HG02678 (cell line): ENCODE results near the gene EPHB4.
"Not testable (repeated sequence)": the region's sequence is repeated elsewhere in the genome, so short reads cannot be mapped to it uniquely, and the experiment has no call there.

Experiments used
- ATAC-seq: cut with Tn5 transposase; IDR thresholded peaks from one replicate; pipeline ENCODE4 v1.9.1; 2021; ENCODE audit warnings: mild to moderate bottlenecking, moderate library complexity; ENCODE audit not compliant: unreplicated experiment

Gene EPHB4

DNA sequence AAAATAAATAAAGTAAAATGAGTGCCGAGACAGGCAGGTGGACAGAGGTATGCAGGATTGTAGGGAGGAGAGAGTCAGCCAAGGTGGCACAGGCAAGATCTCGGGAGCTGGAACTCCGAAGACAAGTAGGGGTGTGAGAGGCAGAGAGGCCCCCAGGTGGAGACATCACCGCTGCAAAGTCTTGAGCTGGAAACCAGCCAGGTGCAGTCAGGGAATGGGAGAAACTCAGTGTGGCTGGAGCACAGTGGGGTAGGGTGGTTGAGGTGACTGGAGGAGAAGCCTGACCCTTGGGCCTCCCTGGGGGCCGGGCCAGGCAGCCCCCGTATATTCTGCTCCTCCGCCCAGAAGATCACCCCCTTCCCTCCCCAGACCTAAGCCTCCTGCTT lies 4.2 kb downstream of the EPHB4 start:
- no peak for ATAC-seq

DNA sequence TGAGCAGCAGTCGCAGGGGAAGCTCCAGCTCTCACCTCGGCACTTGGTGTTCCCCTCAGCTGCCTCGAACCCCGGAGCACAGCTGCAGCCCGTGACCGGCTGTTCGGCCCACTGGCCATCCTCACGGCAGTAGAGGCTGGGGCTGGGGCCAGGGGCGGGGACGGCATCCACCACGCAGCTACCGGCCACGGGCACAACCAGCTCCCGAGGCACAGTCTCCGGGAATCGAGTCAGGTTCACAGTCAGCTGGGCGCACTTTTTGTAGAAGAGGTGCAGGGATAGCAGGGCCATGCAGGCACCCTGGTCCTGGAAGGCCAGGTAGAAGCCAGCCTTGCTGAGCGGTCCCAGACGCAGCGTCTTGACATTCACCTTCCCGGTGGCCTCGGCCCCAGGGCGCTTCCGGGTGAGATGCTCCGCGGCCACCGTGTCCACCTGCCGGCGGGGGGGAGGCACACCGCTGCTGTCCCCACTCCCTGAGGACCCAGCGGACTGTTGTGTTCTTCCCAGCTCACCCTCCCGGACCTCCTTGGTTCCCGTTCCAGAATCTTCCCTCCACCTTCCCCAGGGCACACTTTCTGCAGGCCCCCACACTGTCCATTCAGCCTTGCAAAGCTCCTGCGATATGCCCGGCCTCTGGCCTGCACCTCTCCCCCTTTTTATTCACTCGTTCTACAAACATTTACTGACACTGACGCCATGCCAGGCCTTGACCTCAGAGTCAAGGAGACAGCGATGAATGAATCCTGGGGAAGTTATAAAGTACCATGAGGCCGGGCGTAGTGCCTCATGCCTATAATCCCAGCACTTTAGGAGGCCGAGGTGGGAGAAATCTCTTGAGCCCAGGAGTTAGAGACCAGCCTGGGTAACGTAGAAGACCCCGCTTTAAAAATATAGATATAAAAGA lies 4.8 kb downstream of the EPHB4 start:
- ATAC-seq, result no peak

DNA sequence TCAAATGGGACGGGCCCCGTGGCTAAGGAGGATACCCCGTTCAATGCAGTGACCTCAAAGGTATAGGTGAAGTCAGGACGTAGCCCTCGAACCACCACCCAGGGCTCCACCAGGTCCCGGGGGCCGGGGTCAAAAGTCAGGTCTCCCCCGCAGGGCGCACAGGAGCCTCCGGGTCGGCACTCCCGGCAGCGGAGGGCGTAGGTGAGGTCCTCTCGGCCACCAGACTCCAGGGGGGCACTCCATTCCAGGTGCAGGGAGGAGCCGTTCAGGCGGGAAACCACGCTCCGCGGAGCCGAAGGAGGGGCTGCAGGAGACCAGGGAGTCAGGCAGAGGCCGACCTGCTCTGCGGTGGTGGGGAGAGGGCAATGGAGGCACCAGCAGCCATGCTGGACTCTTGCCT lies 7.7 kb downstream of the EPHB4 start:
- ATAC-seq, result no peak

DNA sequence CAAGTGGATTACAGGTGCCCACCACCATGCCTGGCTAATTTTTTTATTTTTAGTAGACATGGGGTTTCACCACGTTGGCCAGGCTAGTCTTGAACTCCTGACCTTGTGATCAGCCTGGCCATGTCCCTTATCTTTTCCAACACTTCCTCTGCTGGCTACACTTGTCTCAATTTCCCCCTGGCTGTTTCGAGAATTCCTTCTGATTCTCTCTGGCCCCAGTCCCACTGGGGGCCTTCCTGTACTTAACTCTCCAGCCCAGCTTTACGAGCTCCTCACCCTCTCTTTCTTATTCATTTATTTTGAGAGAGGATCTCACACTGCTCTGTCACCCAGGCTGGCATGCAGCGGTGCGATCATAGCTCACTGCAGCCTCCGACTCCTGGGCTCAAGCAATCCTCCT lies 8.5 kb downstream of the EPHB4 start:
- ATAC-seq, result no peak

DNA sequence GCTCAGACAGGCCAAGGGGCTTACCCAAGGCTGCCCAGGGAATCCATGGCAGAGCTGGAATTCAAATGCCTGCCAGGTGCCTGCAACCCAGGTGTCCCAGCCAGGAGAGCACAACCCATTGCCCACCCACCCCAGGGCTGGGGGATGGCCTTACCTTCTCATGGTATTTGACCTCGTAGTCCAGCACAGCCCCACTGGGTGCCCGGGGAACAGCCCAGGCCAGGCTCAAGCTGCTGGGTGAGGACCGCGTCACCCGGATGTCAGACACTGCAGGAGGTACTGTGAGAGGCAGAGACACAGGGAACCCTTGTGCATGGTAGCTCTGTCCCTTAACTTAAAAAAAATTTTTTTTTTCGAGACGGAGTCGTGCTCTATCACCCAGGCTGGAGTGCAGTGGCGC lies 9.0 kb downstream of the EPHB4 start:
- ATAC-seq, result no peak

DNA sequence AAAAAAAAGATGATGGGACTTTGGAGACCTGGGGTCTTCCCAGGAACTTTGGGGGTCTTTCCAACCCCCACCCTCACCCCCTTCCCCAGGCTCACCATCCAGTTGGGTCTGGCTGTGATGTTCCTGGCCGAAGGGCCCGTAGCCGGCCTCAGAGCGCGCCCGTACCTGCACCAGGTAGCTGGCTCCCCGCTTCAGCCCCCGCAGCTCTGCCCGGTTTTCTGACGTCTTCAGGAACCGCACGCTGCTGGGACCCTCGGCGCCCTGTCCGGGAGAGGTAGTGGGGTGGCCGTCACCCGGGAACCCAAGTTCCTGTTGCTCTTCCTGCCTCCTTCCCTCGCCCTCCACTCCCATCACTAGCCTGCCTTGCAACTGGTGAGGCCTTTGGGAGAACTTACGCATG lies 10.2 kb downstream of the EPHB4 start:
- ATAC-seq, result no peak

DNA sequence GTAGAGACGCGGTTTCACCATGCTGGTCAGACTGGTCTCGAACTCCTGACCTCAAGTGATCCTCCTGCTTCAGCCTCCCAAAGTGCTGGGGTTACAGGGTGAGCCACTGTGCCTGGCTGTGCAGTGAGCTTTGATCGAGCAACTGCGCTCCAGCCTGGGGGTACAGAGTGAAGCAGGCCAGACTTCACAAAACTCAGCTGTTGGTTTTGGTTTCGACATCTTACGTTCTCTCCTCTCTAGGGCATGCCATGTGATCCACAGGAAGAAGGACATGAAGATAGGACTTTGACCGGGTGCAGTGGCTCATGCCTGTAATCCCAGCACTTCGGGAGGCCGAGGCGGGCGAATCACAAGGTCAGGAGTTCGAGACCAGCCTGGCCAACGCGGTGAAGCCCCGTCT lies 10.8 kb downstream of the EPHB4 start:
- ATAC-seq, result not testable (repeated sequence)

DNA sequence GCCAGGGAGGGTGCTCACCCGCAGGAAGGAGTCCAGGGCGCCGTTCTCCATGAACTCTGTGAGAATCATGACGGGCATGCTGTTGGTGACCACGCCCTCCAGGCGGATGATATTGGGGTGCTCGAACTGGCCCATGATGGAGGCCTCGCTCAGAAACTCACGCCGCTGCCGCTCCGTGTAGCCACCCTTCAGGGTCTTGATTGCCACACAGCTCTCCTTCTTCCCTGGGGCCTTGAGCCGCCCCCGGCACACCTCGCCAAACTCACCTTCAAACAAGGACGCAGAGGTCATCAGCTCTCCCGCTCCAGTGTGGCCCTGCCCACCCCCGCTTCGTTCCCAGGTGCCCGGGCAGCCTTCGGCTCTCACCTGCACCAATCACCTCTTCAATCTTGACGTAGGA lies 14.6 kb downstream of the EPHB4 start:
- no peak for ATAC-seq

DNA sequence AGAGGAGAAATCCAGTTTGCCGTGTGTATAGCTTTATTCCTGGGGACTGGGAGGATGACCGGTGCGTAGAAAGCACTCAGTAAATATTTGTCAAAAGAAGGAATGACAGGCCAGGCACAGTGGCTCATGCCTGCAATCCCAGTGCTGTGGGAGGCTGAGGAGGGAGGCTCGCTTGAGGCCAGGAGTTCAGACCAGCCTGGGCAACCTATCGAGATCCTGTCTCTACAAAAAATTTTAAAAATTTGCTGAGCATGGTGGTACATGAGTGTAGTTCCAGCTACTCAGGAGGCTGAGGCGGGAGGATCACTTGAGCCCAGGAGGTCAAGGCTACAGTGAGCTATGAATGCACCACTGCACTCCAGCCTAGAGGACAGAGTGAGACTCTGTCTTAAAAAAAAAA lies 15.8 kb downstream of the EPHB4 start:
- ATAC-seq, result no peak

DNA sequence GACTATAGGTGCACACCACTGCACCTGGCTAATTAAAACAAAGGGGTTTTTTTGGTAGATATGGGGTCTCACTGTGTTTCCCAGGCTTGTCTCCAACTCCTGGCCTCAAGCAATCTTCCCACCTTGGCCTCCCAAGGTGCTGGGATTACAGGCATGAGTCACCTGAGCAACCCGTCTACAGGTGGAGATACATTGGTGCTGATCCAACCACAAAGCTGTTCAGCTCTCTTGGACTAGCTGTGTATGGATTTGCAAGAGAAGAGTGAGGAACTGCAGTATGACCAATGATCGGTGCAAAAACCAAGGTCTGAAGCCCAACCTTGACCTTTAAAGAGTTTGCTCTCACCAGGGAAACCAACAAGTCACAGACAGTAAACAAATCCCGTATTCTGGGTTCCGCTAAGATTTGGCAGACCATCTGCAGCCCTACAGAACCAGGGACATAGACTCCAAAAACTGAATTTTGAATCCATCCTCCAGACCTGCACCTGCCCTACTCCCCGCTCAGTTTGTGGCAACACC lies 18.9 kb downstream of the EPHB4 start:
- ATAC-seq, result no peak

DNA sequence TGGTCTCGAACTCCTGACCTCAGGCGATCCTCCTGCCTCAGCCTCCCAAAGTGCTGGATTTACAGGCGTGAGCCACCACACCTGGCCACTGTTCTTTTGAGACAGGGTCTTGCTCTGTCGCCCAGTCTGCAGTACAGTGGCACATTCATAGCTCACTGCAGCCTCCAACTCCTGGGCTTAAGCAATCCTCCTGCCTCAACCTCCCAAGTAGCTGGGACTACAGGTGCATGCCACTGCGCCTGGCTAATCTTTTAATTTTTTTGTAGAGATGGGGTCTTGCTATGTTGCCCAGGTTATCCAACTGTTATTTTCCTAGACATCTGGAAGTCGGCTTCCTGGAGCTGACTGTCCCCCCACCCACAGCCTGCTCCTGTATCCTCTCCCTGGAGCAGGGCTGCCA lies 20.4 kb downstream of the EPHB4 start:
- ATAC-seq, result not testable (repeated sequence)

DNA sequence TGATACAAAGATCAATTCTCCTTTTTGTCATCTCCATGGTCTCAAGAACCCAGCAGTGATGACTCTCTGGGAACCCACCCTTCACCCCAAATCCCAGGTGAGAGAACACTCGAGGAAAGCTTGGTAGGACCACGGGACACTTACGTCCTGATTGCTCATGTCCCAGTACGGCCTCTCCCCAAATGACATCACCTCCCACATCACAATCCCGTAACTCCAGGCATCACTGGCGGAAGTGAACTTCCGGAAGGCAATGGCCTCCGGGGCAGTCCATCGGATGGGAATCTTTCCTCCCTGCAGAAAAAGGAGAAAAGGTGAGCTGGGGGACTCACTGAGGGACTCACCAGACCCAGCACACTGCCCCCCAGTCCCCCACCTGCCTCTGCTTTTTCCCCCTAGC lies 21.0 kb downstream of the EPHB4 start:
- ATAC-seq, result no peak

DNA sequence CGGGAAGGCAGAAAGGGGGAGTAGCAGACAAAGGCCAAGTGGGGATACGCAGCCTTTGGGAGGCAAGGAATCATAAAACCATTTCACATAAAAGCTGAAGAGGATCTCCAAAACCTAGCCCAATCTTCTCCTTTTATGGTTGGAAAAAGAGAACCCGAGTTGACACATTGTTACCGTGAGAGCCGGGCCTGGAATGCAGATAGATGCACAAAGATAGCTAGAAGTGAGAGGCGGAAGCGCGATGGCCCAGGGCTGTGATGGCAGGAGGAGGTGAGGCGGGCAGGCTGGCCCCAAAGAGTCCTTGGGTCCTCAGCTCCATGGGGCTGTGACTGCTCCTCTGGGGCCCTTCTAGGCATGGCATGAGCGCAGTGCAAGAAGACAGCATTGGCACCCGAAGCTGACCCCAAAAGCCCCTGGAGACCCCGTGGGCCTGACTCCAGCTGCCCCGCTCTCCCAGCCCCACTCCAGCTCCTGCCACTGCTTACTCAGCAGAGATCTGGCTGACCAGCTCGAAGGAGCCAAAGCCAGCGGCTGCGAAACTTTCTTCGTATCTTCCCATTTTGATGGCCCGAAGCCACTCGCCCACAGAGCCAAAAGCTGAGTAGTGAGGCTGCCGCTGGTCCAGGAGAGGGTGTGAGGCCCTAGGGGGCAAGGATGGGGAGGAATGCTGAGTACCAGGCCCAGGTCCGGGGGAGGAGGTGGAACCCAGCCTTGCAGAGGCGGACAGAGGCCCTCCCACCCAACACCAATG lies 22.5 kb downstream of the EPHB4 start:
- no peak for ATAC-seq

DNA sequence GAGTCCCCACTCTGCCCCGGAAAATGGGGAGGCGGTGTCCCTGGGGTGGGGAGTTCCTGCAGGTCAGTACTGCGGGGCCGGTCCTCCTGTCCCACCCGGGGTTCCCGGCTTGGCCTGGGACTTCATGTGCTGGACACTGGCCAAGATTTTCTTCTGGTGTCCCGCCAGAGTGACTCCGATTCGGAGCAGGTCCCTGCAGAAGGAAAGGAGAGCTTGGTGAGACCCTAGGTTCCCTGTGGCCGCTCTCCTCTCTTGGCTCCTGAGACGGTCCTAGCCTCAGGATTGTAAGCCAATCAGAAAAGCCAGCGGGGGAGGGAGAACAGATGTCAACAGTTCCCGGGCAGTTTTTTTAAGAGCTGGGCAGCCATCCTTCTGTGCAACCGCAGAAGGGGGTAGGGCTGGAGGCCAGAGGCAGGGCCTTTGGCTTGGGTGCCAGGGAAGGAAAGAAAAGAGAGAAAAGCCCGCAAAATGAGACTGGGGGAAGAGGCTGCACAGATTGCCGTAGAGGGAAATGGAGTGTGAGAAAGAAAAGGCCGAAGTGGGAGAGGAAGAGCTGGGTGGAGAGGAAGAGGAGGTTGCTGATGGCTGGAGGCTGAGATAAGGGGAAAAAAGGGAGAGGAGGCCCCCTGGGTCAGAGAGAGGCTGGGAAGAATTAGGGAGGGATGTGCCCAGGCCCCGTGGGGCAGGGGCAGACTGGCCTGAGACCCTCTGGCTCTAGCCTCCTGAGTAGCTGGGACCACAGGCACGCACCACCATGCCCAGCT lies 23.7 kb downstream of the EPHB4 start:
- ATAC-seq, result peak; percentile 92

DNA sequence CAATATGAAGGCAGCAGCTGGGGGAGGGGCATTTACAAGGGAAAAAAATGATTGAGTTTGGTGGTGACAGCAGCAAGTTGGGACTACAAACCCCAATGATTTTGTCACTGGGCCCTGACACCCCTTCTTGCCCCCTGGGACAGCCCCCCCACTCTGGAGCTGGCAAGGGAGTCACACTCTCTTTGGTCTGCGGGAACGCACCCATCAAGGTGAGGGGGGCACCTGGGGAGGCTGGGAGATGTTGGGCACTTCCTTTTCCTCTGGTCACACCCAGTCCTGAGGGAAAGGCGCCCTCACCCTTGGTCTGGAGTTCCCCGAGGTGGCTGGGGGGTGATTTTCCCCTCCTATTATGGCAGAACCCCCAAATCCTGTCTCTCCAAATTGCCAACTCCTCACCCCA lies 24.4 kb downstream of the EPHB4 start:
- ATAC-seq, result no peak

DNA sequence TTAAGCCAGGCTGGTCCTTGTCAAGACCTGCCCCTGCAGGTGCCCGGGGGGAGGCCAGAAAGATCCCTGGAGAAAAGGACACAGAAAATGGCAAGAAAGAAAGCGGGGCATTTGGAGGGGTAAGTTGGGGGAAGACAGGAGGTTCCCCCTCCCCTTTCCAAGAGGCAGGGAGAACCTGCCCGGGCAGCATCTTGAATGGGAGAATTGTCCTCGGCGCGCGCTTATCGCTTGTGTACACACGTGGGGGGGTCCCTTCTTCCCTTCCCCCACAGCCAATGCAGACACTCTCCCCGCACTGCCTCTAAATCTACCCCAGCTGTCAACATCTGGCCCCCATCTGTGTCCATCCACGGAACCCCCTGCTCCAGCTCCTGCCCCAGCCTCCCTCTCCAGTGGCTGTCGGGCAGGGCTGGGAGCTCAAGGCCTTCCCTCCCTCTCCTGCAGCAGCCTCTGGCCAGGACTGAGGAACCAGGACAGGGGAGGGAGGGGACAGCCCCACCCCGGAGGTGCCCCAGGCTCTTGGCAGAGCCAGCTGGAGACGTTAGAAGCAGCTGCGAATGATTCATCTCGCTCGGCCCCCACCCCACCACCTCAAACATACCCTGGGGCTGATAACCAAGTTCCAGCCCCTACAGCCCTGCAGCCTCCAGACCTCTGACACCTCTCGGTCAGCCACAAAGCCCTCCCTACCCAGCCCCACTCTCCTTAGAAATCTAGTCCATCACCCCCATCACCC lies 25.3 kb downstream of the EPHB4 start:
- ATAC-seq, result no peak

DNA sequence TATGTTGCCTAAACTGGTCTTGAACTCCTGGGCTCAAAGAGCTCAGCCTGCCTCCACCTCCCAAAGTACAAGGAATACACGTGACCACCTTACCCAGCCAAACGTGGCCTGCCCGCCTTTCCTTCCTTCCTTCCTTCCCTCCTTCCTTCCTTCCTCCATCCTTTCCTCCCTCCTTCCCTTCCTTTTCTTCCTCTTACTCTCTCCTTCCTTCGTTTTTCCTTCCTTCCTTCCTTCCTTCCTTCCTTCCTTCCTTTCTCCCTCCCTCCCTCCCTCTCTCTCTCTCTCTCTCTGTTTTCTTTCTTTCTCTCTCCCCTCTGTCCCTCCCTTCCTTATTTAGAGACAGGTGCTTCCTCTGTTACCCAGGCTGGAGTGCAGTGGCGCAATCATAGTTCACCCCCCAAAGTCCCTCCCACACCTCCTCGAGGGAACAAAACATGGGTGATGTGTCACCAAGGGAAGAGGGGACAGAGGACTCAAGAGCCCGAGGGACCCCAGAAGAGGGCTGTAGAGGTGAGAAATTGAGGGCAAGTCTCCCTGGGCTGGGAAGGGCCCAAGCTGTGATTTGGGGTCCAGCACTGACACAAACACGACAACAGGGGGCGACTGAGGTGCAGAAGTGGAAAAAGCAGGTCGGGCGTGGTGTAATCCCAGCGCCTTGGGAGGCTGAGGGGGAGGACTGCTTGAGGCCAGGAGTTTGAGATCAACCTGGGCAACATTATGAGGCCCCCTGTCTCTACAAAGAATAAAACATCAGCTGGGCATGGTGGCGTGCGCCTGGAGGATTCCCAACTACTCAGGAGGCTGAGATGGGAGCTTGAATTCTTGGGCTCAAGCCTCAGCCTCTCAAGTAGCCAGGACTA lies 28.1 kb downstream of the EPHB4 start:
- ATAC-seq, result no peak

DNA sequence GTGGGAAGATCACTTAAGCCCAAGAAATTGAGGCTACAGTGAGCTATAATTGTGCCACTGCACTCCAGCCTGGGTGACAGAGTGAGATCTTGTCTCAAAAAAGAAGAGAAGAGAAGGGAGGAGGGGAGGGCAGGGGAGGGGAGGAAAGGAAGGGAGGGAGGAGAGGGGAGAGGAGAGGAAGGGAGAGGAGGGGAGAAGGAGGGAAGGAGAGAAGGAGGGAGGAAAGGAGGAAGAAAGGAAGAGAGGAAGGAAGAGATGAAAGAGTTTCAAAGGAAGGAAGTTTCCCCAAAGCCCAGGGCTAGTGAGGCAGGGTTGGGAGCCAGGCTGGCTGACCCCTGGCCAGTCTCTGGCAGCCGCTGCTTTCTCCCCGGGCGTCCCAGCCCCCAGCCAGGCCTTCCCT lies 32.6 kb downstream of the EPHB4 start:
- ATAC-seq, result no peak

DNA sequence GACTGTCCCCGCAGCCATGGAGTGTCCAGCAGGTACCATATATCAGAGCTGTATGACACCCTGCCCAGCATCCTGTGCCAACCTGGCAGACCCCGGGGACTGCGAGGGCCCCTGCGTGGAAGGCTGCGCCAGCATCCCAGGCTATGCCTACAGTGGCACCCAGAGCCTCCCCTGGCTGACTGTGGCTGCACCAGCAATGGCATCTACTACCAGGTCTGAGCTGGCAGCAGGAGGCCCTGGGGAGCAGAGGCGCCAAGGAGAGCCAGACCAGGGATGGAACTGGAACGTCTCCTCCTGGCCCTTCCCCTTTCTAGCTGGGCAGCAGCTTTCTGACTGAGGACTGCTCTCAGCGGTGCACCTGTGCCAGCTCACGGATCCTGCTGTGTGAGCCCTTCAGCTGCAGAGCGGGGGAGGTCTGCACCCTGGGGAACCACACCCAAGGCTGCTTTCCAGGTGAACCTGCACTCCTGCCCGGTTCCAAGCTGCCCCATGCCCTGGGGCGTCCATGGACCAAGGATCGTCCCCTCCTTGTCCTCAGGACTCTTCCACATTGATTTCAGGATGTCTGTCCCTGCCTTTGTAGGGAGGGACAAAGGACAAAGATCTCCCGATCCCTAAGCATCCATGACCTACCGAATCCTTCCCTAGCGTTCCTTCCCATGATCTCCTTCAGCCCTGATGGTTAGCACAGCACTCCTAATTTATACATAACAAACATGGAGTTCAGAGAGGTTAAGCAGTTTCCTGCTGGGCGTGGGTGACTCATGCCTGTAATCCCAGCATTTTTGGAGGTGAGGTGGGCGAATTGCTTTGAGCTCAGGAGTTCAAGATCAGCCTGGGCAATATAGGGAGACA lies 33.3 kb downstream of the EPHB4 start:
- no peak for ATAC-seq
